K562 (cell line): ENCODE data around the gene USP37. TPM values are rescaled to one million over a fixed set of nuclear protein-coding genes. Genes with fewer than 3 reads are reported as not detected.

ENCODE experiments used
- ATAC-seq: fragments of 200-7000 bp; cut with Tn5 transposase; 3 replicates; pipeline ENCODE4 v1.9.1; 2020; ENCODE audit warnings: moderate library complexity
- BruUV-seq: library from RNA; stranded (reverse); fragments of 400-500 nt; replicated peaks from 2 replicates; lab custom pipeline; 2021; lab: Mats Ljungman, UMichigan
- CTCF ChIA-PET: fragments of 300-600 bp; formaldehyde crosslinking; extraction: SDS; loops from one replicate; lab custom pipeline; 2021; ENCODE audit warnings: low intra/inter-chr PET ratio; lab: Yijun Ruan, JAX
- POLR2A ChIA-PET: fragments of 300-600, 350-650 bp; sonication (Branson Sonifier 250); formaldehyde crosslinking; extraction: SDS; loops from one replicate; lab custom pipeline; 2021; ENCODE audit warnings: antibody characterized with exemption, inconsistent platforms; lab: Yijun Ruan, JAX
- DNase-seq, 4 experiments: peaks; one replicate each; pipeline versions ENCODE4 v3.0.0 to v3.0.0-alpha.2; 2011 to 2018; ENCODE audit warnings: low spot score in 3 of 4, mixed read lengths in 3 of 4; ENCODE audit errors: extremely low read depth in 1 of 4
- FAIRE-seq: peaks from 2 replicates; lab custom pipeline; 2011; peaks lifted over from hg19 to GRCh38; lab: Jason Lieb, UNC
- H2AFZ ChIP-seq: 2 replicates; pipeline ENCODE4 v1.6.0; 2011; ENCODE audit warnings: low read depth, low read length, control low read depth, inconsistent platforms
- H3K27ac ChIP-seq: fragments of 200-600 bp; 3 replicates; pipeline ENCODE4 v1.8.0; 2011; ENCODE audit warnings: low read depth, mild to moderate bottlenecking, control low read depth, inconsistent platforms, low read length, moderate library complexity, mixed read lengths; ENCODE audit errors: extremely low read depth
- H3K27me3 ChIP-seq, 2 experiments: fragments of 300-600 bp in 1 of 2; 2 replicates in 1 of 2; 3 replicates in 1 of 2; pipeline versions ENCODE4 v1.6.0 to v1.8.0; 2011; ENCODE audit warnings: inconsistent platforms in 2 of 2, low read length in 2 of 2, mild to moderate bottlenecking in 1 of 2, mixed read lengths in 1 of 2, moderate library complexity in 1 of 2; ENCODE audit not compliant: control insufficient read depth in 2 of 2, insufficient read depth in 2 of 2
- H3K36me3 ChIP-seq: fragments of 300-600 bp; 3 replicates; pipeline ENCODE4 v1.8.0; 2011; ENCODE audit warnings: mild to moderate bottlenecking, low read length, inconsistent platforms; ENCODE audit not compliant: control insufficient read depth, insufficient read depth
- H3K4me1 ChIP-seq, 2 experiments: fragments of 200-600 bp in 1 of 2; replicated peaks in 1 of 2; 2 replicates in 1 of 2; 3 replicates in 1 of 2; pipeline versions ENCODE4 v1.5.1 to v1.8.0; 2011; ENCODE audit warnings: inconsistent platforms in 2 of 2, low read length in 2 of 2, mild to moderate bottlenecking in 1 of 2, mixed read lengths in 1 of 2, moderate library complexity in 1 of 2; ENCODE audit not compliant: control insufficient read depth in 2 of 2, insufficient read depth in 2 of 2
- H3K4me2 ChIP-seq: 2 replicates; pipeline ENCODE4 v1.6.1; 2011; ENCODE audit warnings: low read length, control low read depth, inconsistent platforms, mixed read lengths; ENCODE audit not compliant: insufficient read depth
- H3K4me3 ChIP-seq: fragments of 200-600 bp; sonication (generic), shearing (Covaris generic); 2 replicates; pipeline ENCODE4 v1.5.1; 2016; ENCODE audit warnings: control low read depth, inconsistent platforms
- H3K79me2 ChIP-seq: fragments of 200-600 bp; 3 replicates; pipeline ENCODE4 v1.8.0; 2011; ENCODE audit warnings: low read length, inconsistent platforms; ENCODE audit not compliant: control insufficient read depth, insufficient read depth
- H3K9ac ChIP-seq, 2 experiments: 2 replicates each; pipeline versions ENCODE4 v1.6.0 to v1.6.1; 2011; ENCODE audit warnings: low read depth in 2 of 2, low read length in 2 of 2, control low read depth in 1 of 2, inconsistent platforms in 1 of 2, mild to moderate bottlenecking in 1 of 2, mixed read lengths in 1 of 2; ENCODE audit not compliant: insufficient read depth in 1 of 2
- H3K9me1 ChIP-seq: one replicate; pipeline ENCODE4 v1.6.0; 2011; ENCODE audit warnings: inconsistent platforms, mild to moderate bottlenecking, low read length, moderate library complexity; ENCODE audit not compliant: control insufficient read depth, insufficient read depth
- H3K9me3 ChIP-seq: replicated peaks from 2 replicates; pipeline ENCODE4 v1.5.1; 2011; ENCODE audit warnings: low read depth, low read length, inconsistent platforms; ENCODE audit not compliant: control insufficient read depth, insufficient read depth
- H4K20me1 ChIP-seq: replicated peaks from 2 replicates; pipeline ENCODE4 v1.6.1; 2011; ENCODE audit warnings: low read length, inconsistent platforms, mixed read lengths; ENCODE audit not compliant: control insufficient read depth, insufficient read depth
- ATF3 ChIP-seq, 2 experiments: fragments of 450-650 bp in 1 of 2; sonication (generic) in 1 of 2; formaldehyde crosslinking in 1 of 2; IDR thresholded peaks in 1 of 2; conservative IDR thresholded peaks in 1 of 2; 2 replicates each; pipeline versions ENCODE4 v1.6.1 to v1.8.1; 2016 to 2023; ENCODE audit warnings: mild to moderate bottlenecking in 2 of 2, moderate library complexity in 2 of 2, inconsistent platforms in 1 of 2, missing genetic modification reagents in 1 of 2
- DACH1 ChIP-seq: fragments of 450-650 bp; IDR thresholded peaks from 2 replicates; pipeline ENCODE4 v1.6.1; 2018; ENCODE audit not compliant: partially characterized antibody
- ZBTB34 ChIP-seq: fragments of 250-450 bp; sonication (Bioruptor Pico); IDR thresholded peaks from 2 replicates; pipeline ENCODE4 v1.8.0; 2021; ENCODE audit warnings: mild to moderate bottlenecking, moderate library complexity
- WGBS: fragments of 100-300 bp; shearing (Covaris generic); methylation state at CpG from one replicate; pipeline ENCODE4 v1.1.6; 2016; ENCODE audit warnings: low coverage, mixed read lengths; ENCODE audit not compliant: insufficient coverage; ENCODE audit errors: missing lambda C conversion rate; 5-methylcytosine and 5-hydroxymethylcytosine counted together
- in situ Hi-C: fragments of 300-500 bp; cut with MboI; formaldehyde crosslinking; loops from 4 replicates; pipeline ENCODE4 v1.15.0; 2018; ENCODE audit warnings: inconsistent platforms, mixed read lengths
- intact Hi-C: fragments of 100-400 bp; cut with micrococcal nuclease; formaldehyde crosslinking; loops from 2 replicates; pipeline ENCODE4 v1.14.2; 2022
- polyA plus RNA-seq, 8 experiments: library from polyadenylated mRNA; depleted of rRNA in 4 of 8; stranded (reverse) in 5 of 8; unstranded in 3 of 8; fragments of >200 nt; fragmentation: Nextera tagmentation in 2 of 8; fragmentation: Illumina TruSeq in 1 of 8; extraction: Ambion mirVana in 2 of 8; extraction: Trizol in 1 of 8; gene quantifications; 2 replicates each; pipeline versions ENCODE4 v1.2.1 to v1.2.3, GENCODE V29; 2011 to 2014; ENCODE audit warnings: inconsistent platforms in 1 of 8, missing spikeins in 1 of 8
- total RNA-seq, 7 experiments: library from RNA; depleted of rRNA in 6 of 7; stranded (reverse); fragments of >200 nt in 6 of 7; fragmentation: Illumina TruSeq in 2 of 7; extraction: Trizol in 2 of 7; gene quantifications; 2 replicates each; pipeline versions ENCODE4 v1.2.1 to v1.2.3, GENCODE V29; 2011 to 2021; ENCODE audit warnings: low replicate concordance in 1 of 7
- TF ChIP-seq, protein P1 (sequence below), 3 experiments: IDR thresholded peaks in 2 of 3; conservative IDR thresholded peaks in 1 of 3; 2 replicates each; pipeline ENCODE4 v1.5.1; 2011 to 2012; ENCODE audit warnings: low read length in 3 of 3, mild to moderate bottlenecking in 3 of 3, control low read depth in 2 of 3, improper control_type of control experiment in 1 of 3, inconsistent platforms in 1 of 3, low read depth in 1 of 3, mixed read lengths in 1 of 3, moderate library complexity in 1 of 3; ENCODE audit not compliant: insufficient read depth in 2 of 3

Gene USP37
- total and polyA plus RNA-seq, 9 of the 15 experiments (the other 6 are each of a cell fraction or from before 2014, with no cell fraction given): 2.0 to 14.2 (median 8.5) TPM

DNA sequence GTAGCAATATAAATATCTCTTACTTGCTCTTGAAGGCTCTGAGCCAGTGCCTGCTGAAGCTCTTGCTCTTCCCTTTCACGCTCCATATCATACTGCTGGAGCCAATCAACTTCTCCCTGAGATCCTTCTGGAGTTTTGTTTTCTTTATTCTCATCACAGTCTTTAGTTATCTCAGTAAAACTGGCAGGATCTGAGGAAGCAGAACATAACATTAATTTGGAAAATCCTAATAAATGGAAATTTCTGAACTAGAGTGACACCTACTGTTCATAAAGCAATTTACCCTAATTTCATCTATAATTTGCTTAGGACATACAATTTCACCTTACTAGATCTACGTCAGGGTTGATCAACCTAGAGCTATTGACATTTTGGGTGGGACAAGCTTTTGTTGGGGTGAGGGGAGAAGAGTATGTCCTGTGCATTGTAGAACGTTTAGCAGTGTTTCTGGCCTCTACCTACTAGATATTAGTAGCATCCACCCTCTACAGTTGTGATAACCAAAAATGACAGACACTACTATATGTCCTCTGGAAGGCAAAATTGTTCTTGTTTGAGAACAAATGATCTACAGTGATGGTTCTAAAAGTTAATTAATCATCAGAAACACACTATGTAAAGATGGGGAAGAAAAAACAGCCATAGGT is 102.0 kb downstream of the USP37 start (continued):
- TF ChIP-seq, protein P1, sequence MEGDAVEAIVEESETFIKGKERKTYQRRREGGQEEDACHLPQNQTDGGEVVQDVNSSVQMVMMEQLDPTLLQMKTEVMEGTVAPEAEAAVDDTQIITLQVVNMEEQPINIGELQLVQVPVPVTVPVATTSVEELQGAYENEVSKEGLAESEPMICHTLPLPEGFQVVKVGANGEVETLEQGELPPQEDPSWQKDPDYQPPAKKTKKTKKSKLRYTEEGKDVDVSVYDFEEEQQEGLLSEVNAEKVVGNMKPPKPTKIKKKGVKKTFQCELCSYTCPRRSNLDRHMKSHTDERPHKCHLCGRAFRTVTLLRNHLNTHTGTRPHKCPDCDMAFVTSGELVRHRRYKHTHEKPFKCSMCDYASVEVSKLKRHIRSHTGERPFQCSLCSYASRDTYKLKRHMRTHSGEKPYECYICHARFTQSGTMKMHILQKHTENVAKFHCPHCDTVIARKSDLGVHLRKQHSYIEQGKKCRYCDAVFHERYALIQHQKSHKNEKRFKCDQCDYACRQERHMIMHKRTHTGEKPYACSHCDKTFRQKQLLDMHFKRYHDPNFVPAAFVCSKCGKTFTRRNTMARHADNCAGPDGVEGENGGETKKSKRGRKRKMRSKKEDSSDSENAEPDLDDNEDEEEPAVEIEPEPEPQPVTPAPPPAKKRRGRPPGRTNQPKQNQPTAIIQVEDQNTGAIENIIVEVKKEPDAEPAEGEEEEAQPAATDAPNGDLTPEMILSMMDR (IDR thresholded peaks at IDR 0.05 in 2 of 3, conservative IDR thresholded peaks at IDR 0.05 in 1 of 3; ENCODE audit: insufficient read depth in 2 of 3, low read depth in 1 of 3, low read length in 3 of 3): peak; percentile 17 to 52 (median 29); a peak in 3 of 6 replicates
- peak; percentile 43 for TF ChIP-seq DACH1

DNA sequence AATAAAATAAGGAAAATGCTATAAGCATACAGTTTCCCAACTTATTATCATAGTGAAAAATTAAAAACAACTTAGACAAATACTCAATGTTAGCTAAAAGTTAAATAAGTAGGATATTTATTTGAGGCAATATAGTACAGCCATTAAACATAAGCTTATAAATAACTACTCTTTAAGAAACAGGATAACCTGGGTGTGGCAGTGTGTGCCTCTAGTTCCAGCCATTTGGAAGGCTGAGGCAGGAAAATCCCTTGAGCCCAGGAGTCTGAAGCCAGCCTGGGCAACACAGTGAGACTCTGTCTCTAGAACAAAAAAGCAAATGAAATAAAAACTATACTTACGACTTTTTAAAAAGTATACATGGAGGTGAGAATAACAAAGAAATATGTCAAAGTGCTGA is 109.6 kb downstream of the USP37 start:
- POLR2A ChIA-PET: no interaction called here
- ATAC-seq: no peak
- CTCF ChIA-PET: no interaction called here
- no peaks in the 10 kb centered on the region for H3K9me1 ChIP-seq
- FAIRE-seq: no peak
- peaks cover 55% of the 10 kb centered on the region for H3K36me3 ChIP-seq
- TF ChIP-seq ATF3 (IDR thresholded peaks at IDR 0.05): no peak
- TF ChIP-seq ATF3 (CRISPR knock-in tag; conservative IDR thresholded peaks at IDR 0.05): no peak
- TF ChIP-seq ZBTB34: no peak
- no peaks in the 10 kb centered on the region for H3K9me3 ChIP-seq
- in situ Hi-C loops (no loop called here), intact Hi-C loops (no loop called here)
- no peaks in the 10 kb centered on the region for H3K4me1 ChIP-seq
- H3K79me2 ChIP-seq: no peaks in the 10 kb centered on the region
- no TSS peak for BruUV-seq
- H3K9ac ChIP-seq: no peak overlapping the region
- no peak for DNase-seq
- no peak overlapping the region for H3K4me3 ChIP-seq
- no peaks in the 10 kb centered on the region for H4K20me1 ChIP-seq
- 80% methylated on average over 1 of the region's 1 CpG for WGBS
- H2AFZ ChIP-seq: no peak overlapping the region
- no peaks in the 10 kb centered on the region for H3K27me3 ChIP-seq
- no peak overlapping the region for H3K4me2 ChIP-seq
- H3K27ac ChIP-seq: no peak overlapping the region
